Measurements from ENCODE around the gene CHP2. TPM values are rescaled to one million over a fixed set of nuclear protein-coding genes. Genes with fewer than 3 reads are reported as not detected.
A peak's percentile ranks its signal among the peaks of the same experiment; 100 is the strongest.

Gene CHP2
- total and polyA plus RNA-seq, 2 of the 13 experiments (the other 11 are each of a cell fraction or from before 2014, with no cell fraction given): not detected

- TF ChIP-seq HNF1B (CRISPR knock-in tag; IDR thresholded peaks at IDR 0.05): no peak
- TF ChIP-seq TERF1 (CRISPR knock-in tag; IDR thresholded peaks at IDR 0.05): no peak
- peak; percentile 56; the same call in 1 of the 2 replicates for TF ChIP-seq ZBTB7A (CRISPR knock-in tag; IDR thresholded peaks at IDR 0.05)
- no peak for TF ChIP-seq SIX4 (CRISPR knock-in tag; IDR thresholded peaks at IDR 0.05)
- TF ChIP-seq ZBTB39 (CRISPR knock-in tag; IDR thresholded peaks at IDR 0.05): no peak
- TF ChIP-seq ZGPAT (CRISPR knock-in tag; IDR thresholded peaks at IDR 0.05): peak; percentile 38; the same call in 1 of the 2 replicates
- TF ChIP-seq ZBTB40 (IDR thresholded peaks at IDR 0.05): no peak
- TF ChIP-seq ZBTB40 (CRISPR knock-in tag; IDR thresholded peaks at IDR 0.05): no peak
- TF ChIP-seq DR1 (CRISPR knock-in tag; IDR thresholded peaks at IDR 0.05): no peak
- peak; percentile 53 for TF ChIP-seq GATAD2A (CRISPR knock-in tag; IDR thresholded peaks at IDR 0.05)
- no peak for TF ChIP-seq GABPA (IDR thresholded peaks at IDR 0.05; ENCODE audit: low read depth, low read length)
- peak; percentile 46; the same call in 1 of the 2 replicates for TF ChIP-seq GABPA (CRISPR knock-in tag; IDR thresholded peaks at IDR 0.05; ENCODE audit: low read depth)
- no peak for TF ChIP-seq MAFG (CRISPR knock-in tag; IDR thresholded peaks at IDR 0.05)
Observed at GRCh38 chr16:23729503-23730424, 25.1 kb upstream of the CHP2 start (continued).

Data from HepG2 (cell line).